Uterus (tissue), 4 donors: ENCODE measurements around the gene GCC1. TPM values are rescaled to one million over a fixed set of nuclear protein-coding genes. Genes with fewer than 3 reads are reported as not detected.
"Not testable (repeated sequence)": the region's sequence is repeated elsewhere in the genome, so short reads cannot be mapped to it uniquely, and the experiment has no call there.

Experiments
- DNase-seq, 2 donors: peaks; one replicate each; pipeline ENCODE4 v3.0.0-alpha.2; 2019 to 2020
- H3K27ac ChIP-seq, 2 donors: fragments of 200-600 bp; sonication (generic); 1 replicate in 1 of 2; 2 replicates in 1 of 2; pipeline ENCODE4 v1.5.1; 2016 to 2018
- H3K27me3 ChIP-seq, 2 donors: fragments of 200-600 bp; sonication (generic); one replicate each; pipeline ENCODE4 v1.5.1; 2018 to 2019; ENCODE audit warnings: control low read depth in 1 of 2
- H3K36me3 ChIP-seq, 2 donors: fragments of 200-600 bp; sonication (generic); one replicate each; pipeline ENCODE4 v1.5.1; 2019; ENCODE audit warnings: control low read depth in 1 of 2
- H3K4me1 ChIP-seq, 2 donors: fragments of 200-600 bp; sonication (generic); one replicate each; pipeline ENCODE4 v1.5.1; 2018 to 2019; ENCODE audit warnings: control low read depth in 1 of 2
- H3K4me3 ChIP-seq, 2 donors: fragments of 200-600 bp; sonication (generic); 1 replicate in 1 of 2; 2 replicates in 1 of 2; pipeline ENCODE4 v1.5.1; 2018 to 2019; ENCODE audit warnings: mild to moderate bottlenecking in 1 of 2
- H3K9me3 ChIP-seq, 2 donors: fragments of 200-600 bp; sonication (generic); one replicate each; pipeline ENCODE4 v1.5.1; 2019; ENCODE audit warnings: control low read depth in 1 of 2
- POLR2A ChIP-seq, 2 donors: fragments of 450-650 bp; IDR thresholded peaks; one replicate each; pipeline ENCODE4 v1.6.1; 2016; ENCODE audit warnings: antibody characterized with exemption in 2 of 2, mild to moderate bottlenecking in 1 of 2, moderate library complexity in 1 of 2
- intact Hi-C: fragments of 100-400 bp; cut with DNase I; formaldehyde crosslinking; loops from one replicate; pipeline ENCODE4 v1.15.1; 2023; ENCODE audit warnings: low total_unique reads
- total RNA-seq, 4 donors: library from RNA; depleted of rRNA in 3 of 4; stranded (reverse); fragments of >200 nt in 3 of 4; gene quantifications; one replicate each; pipeline versions ENCODE4 v1.1.0 to v1.2.4, GENCODE V29; 2014 to 2023
- TF ChIP-seq, protein P1 (sequence below), 4 experiments: fragments of 200-600 bp in 2 of 4; fragments of 450-650 bp in 2 of 4; sonication (generic) in 2 of 4; IDR thresholded peaks; one replicate each; pipeline ENCODE4 v1.5.1; 2016 to 2019; ENCODE audit warnings: antibody characterized with exemption in 4 of 4, mild to moderate bottlenecking in 2 of 4, moderate library complexity in 1 of 4
- donor health status: DM: yes; HTN: yes; CAD: no.

GCC1 gene
- total RNA-seq, 4 donors from 2014 or later: 3.8 to 22.9 (median 10.6) TPM

DNA sequence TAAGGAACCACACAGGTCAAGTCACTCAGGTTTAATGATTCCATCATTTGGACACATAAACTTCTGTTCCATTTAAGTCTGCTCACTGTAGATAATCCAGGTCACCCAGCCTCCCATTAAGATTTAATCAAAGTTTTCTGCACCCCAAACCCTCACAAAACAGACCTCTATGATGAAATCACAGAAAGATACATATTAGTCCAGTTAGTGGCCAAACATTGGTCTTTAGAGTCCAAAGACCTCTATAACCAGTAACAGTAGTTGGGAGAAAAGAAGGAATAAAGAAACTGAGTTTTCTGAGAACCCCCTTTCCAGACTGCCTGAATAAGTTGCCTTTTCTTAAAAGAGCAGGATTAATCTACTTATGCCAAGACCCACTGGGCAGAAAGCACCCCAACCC, 4.8 kb downstream of the GCC1 start:
- no peak for DNase-seq
- Histone ChIP-seq H3K9me3 (no peaks in the 10 kb centered on the region), H3K27ac (no peak overlapping the region), H3K36me3 (no peaks in the 10 kb centered on the region), H3K4me1 (peaks cover 5 to 10% of the 10 kb centered on the region in 2 donors), H3K4me3 (no peak overlapping the region), H3K27me3 (no peaks in the 10 kb centered on the region)
- intact Hi-C loops: no loop called here
- no peak for TF ChIP-seq POLR2A (IDR thresholded peaks at IDR 0.05)
- TF ChIP-seq, protein P1, sequence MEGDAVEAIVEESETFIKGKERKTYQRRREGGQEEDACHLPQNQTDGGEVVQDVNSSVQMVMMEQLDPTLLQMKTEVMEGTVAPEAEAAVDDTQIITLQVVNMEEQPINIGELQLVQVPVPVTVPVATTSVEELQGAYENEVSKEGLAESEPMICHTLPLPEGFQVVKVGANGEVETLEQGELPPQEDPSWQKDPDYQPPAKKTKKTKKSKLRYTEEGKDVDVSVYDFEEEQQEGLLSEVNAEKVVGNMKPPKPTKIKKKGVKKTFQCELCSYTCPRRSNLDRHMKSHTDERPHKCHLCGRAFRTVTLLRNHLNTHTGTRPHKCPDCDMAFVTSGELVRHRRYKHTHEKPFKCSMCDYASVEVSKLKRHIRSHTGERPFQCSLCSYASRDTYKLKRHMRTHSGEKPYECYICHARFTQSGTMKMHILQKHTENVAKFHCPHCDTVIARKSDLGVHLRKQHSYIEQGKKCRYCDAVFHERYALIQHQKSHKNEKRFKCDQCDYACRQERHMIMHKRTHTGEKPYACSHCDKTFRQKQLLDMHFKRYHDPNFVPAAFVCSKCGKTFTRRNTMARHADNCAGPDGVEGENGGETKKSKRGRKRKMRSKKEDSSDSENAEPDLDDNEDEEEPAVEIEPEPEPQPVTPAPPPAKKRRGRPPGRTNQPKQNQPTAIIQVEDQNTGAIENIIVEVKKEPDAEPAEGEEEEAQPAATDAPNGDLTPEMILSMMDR (IDR thresholded peaks at IDR 0.05): no peak

DNA sequence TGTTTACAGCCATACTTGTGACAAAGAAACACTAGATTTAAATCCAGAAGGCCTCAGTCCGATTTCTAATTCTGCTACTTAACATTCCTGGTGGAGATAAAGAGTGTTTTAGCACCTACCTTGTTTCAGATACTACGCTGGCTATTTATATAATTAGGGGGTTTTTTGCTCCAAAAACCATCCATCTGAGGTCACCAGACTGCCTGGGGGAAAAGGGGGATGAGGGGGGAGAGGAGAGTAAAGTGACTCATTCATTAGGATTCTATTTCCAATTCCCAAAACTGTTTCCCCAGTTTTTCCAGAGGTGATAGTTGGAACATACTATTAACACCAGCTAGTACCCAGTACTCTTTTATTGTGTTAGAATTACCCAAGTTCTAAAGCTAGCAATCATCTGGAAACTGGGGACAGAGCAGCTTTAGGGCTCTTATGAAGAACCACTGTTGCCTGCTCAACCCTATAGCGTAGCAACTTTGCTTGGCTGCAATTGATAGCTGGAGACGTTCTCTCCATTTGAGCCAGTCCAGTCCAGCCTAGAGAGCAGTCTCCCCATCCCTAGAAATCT, 6.6 kb downstream of the GCC1 start:
- intact Hi-C loops: no loop called here
- no peaks in the 10 kb centered on the region for H3K9me3 ChIP-seq
- H3K27me3 ChIP-seq: no peaks in the 10 kb centered on the region
- H3K4me1 ChIP-seq: peaks cover 5 to 10% of the 10 kb centered on the region in 2 donors
- H3K4me3 ChIP-seq: no peak overlapping the region
- H3K36me3 ChIP-seq: no peaks in the 10 kb centered on the region
- no peak for DNase-seq
- no peak for TF ChIP-seq POLR2A (IDR thresholded peaks at IDR 0.05)
- TF ChIP-seq, protein P1 (IDR thresholded peaks at IDR 0.05): no peak
- H3K27ac ChIP-seq: peak overlapping the region; percentile 8 to 29

GRCh38 chr7:127578036-127578684, 7.2 kb downstream of the GCC1 start:
- intact Hi-C loops: no loop called here
- Histone ChIP-seq H3K27me3 (no peaks in the 10 kb centered on the region), H3K36me3 (no peaks in the 10 kb centered on the region), H3K4me3 (no peak overlapping the region), H3K27ac (peak overlapping the region; percentile 8 to 29), H3K4me1 (peaks cover 5 to 10% of the 10 kb centered on the region in 2 donors), H3K9me3 (no peaks in the 10 kb centered on the region)
- TF ChIP-seq POLR2A (IDR thresholded peaks at IDR 0.05): no peak
- TF ChIP-seq, protein P1 (IDR thresholded peaks at IDR 0.05): peak in 1 of 4 experiments; percentile 7
- DNase-seq: peak; percentile 34 to 54

GRCh38 chr7:127571741-127572505, 13.5 kb downstream of the GCC1 start:
- H3K36me3 ChIP-seq: no peaks in the 10 kb centered on the region
- H3K9me3 ChIP-seq: no peaks in the 10 kb centered on the region
- no peaks in the 10 kb centered on the region for H3K27me3 ChIP-seq
- no peak overlapping the region for H3K27ac ChIP-seq
- H3K4me3 ChIP-seq: no peak overlapping the region
- H3K4me1 ChIP-seq: no peaks in the 10 kb centered on the region
- intact Hi-C loops: no loop called here
- no peak for TF ChIP-seq POLR2A (IDR thresholded peaks at IDR 0.05)
- TF ChIP-seq, protein P1 (IDR thresholded peaks at IDR 0.05): no peak
- no peak for DNase-seq

DNA sequence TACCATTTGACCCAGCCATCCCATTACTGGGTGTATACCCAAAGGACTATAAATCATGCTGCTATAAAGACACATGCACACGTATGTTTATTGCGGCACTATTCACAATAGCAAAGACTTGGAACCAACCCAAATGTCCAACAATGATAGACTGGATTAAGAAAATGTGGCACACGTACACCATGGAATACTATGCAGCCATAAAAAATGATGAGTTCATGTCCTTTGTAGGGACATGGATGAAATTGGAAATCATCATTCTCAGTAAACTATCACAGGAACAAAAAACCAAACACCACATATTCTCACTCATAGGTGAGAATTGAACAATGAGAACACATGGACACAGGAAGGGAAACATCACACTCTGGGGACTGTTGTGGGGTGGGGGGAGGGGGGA, 17.4 kb downstream of the GCC1 start:
- H3K27ac ChIP-seq, DNase-seq, H3K9me3 ChIP-seq, H3K4me1 ChIP-seq, H3K36me3 ChIP-seq, H3K27me3 ChIP-seq, intact Hi-C loops, H3K4me3 ChIP-seq: not testable (repeated sequence)
